Activated T-cell treated with anti-CD3 and anti-CD28 coated beads, Interleukin-2, amount 50 U/mL, for 4 hours (primary cell): ENCODE measurements around the gene RAD51B. TPM values are rescaled to one million over a fixed set of nuclear protein-coding genes. Genes with fewer than 3 reads are reported as not detected.
"Not testable (repeated sequence)": the region's sequence is repeated elsewhere in the genome, so short reads cannot be mapped to it uniquely, and the experiment has no call there.

Experiments used
- ATAC-seq, 2 donors: fragments of 200-7000 bp; cut with Tn5 transposase; one replicate each; pipeline ENCODE4 v1.10.0; 2021
- DNase-seq: peaks from one replicate; pipeline ENCODE4 v3.0.0-alpha.2; 2020
- H3K27me3 Mint-ChIP-seq: one replicate; pipeline ENCODE4 v1.8.0; 2021; ENCODE audit warnings: low read depth, mixed read lengths
- H3K36me3 Mint-ChIP-seq: one replicate; pipeline ENCODE4 v1.8.0; 2022; ENCODE audit warnings: mixed read lengths; ENCODE audit not compliant: insufficient read depth
- H3K4me1 Mint-ChIP-seq: one replicate; pipeline ENCODE4 v1.8.0; 2021; ENCODE audit warnings: low read depth, mixed read lengths
- H3K4me3 Mint-ChIP-seq: one replicate; pipeline ENCODE4 v1.8.0; 2021; ENCODE audit warnings: mild to moderate bottlenecking, moderate library complexity, mixed read lengths
- H3K9me3 Mint-ChIP-seq: one replicate; pipeline ENCODE4 v1.8.0; 2021; ENCODE audit warnings: mixed read lengths
- total RNA-seq, 3 donors: library from RNA; stranded (reverse); gene quantifications; one replicate each; pipeline ENCODE4 v1.2.1, GENCODE V29; 2021

The RAD51B gene
- total RNA-seq, 3 donors from 2014 or later, result 10.6 to 16.1 (median 14.2) TPM

GRCh38 chr14:68284834-68285233 is 465.3 kb downstream of the RAD51B start:
- H3K4me3 Mint-ChIP-seq, result peak overlapping the region; percentile 53
- DNase-seq (no peak), ATAC-seq (no peak)
- H3K4me1 Mint-ChIP-seq, result peaks cover 84% of the 10 kb centered on the region
- no peaks in the 10 kb centered on the region for H3K9me3 Mint-ChIP-seq
- H3K36me3 Mint-ChIP-seq, result no peaks in the 10 kb centered on the region
- H3K27me3 Mint-ChIP-seq, result no peaks in the 10 kb centered on the region

- no peaks in the 10 kb centered on the region for H3K36me3 Mint-ChIP-seq
- H3K27me3 Mint-ChIP-seq, result no peaks in the 10 kb centered on the region
- peak overlapping the region; percentile 53 for H3K4me3 Mint-ChIP-seq
- ATAC-seq (peak; percentile 68 to 71), DNase-seq (peak; percentile 57)
- peaks cover 79% of the 10 kb centered on the region for H3K4me1 Mint-ChIP-seq
- H3K9me3 Mint-ChIP-seq, result no peaks in the 10 kb centered on the region
Measured at GRCh38 chr14:68285421-68286179, 466.0 kb downstream of the RAD51B start.

- Mint-ChIP-seq H3K9me3 (no peaks in the 10 kb centered on the region), H3K36me3 (no peaks in the 10 kb centered on the region), H3K27me3 (no peaks in the 10 kb centered on the region), H3K4me1 (peaks cover 73% of the 10 kb centered on the region), H3K4me3 (no peak overlapping the region)
- DNase-seq, result no peak
- ATAC-seq, result no peak
Measured at GRCh38 chr14:68286667-68287066, 467.1 kb downstream of the RAD51B start.

- not testable (repeated sequence) for DNase-seq, H3K4me3 Mint-ChIP-seq, ATAC-seq, H3K27me3 Mint-ChIP-seq, H3K9me3 Mint-ChIP-seq, H3K36me3 Mint-ChIP-seq
- H3K4me1 Mint-ChIP-seq, result peaks cover 72% of the 10 kb centered on the region
Measured at GRCh38 chr14:68289452-68289851, 469.9 kb downstream of the RAD51B start.

- H3K27me3 Mint-ChIP-seq, result no peaks in the 10 kb centered on the region
- peaks cover 60% of the 10 kb centered on the region for H3K4me1 Mint-ChIP-seq
- DNase-seq, result no peak
- H3K4me3 Mint-ChIP-seq, result no peak overlapping the region
- no peaks in the 10 kb centered on the region for H3K36me3 Mint-ChIP-seq
- H3K9me3 Mint-ChIP-seq, result no peaks in the 10 kb centered on the region
- ATAC-seq, result no peak
Measured at GRCh38 chr14:68291820-68292219, 472.2 kb downstream of the RAD51B start.

GRCh38 chr14:68292441-68293215 is 473.0 kb downstream of the RAD51B start:
- peaks cover 52% of the 10 kb centered on the region for H3K4me1 Mint-ChIP-seq
- ATAC-seq, result no peak
- no peaks in the 10 kb centered on the region for H3K9me3 Mint-ChIP-seq
- H3K36me3 Mint-ChIP-seq, result no peaks in the 10 kb centered on the region
- no peak overlapping the region for H3K4me3 Mint-ChIP-seq
- no peaks in the 10 kb centered on the region for H3K27me3 Mint-ChIP-seq
- DNase-seq, result no peak

- ATAC-seq (peak in 1 of 2 donors; percentile 46), DNase-seq (no peak)
- H3K27me3 Mint-ChIP-seq, result no peaks in the 10 kb centered on the region
- H3K4me3 Mint-ChIP-seq, result no peak overlapping the region
- peaks cover 51% of the 10 kb centered on the region for H3K4me1 Mint-ChIP-seq
- no peaks in the 10 kb centered on the region for H3K36me3 Mint-ChIP-seq
- H3K9me3 Mint-ChIP-seq, result no peaks in the 10 kb centered on the region
Measured at GRCh38 chr14:68293404-68293803, 473.8 kb downstream of the RAD51B start.

- ATAC-seq, result no peak
- DNase-seq, result no peak
- Mint-ChIP-seq H3K4me1 (peaks cover 48% of the 10 kb centered on the region), H3K9me3 (no peaks in the 10 kb centered on the region), H3K4me3 (no peak overlapping the region), H3K36me3 (peaks cover 2% of the 10 kb centered on the region), H3K27me3 (no peaks in the 10 kb centered on the region)
Measured at GRCh38 chr14:68295316-68295816, 475.8 kb downstream of the RAD51B start.

- no peak for ATAC-seq
- Mint-ChIP-seq H3K27me3 (no peaks in the 10 kb centered on the region), H3K36me3 (peaks cover 8% of the 10 kb centered on the region), H3K4me1 (peaks cover 41% of the 10 kb centered on the region), H3K4me3 (no peak overlapping the region), H3K9me3 (peaks cover 2% of the 10 kb centered on the region)
- no peak for DNase-seq
Measured at GRCh38 chr14:68297039-68297438, 477.5 kb downstream of the RAD51B start.

- no peak overlapping the region for H3K4me3 Mint-ChIP-seq
- DNase-seq (no peak), ATAC-seq (no peak)
- H3K9me3 Mint-ChIP-seq, result peaks cover 5% of the 10 kb centered on the region
- peaks cover 10% of the 10 kb centered on the region for H3K36me3 Mint-ChIP-seq
- peaks cover 31% of the 10 kb centered on the region for H3K4me1 Mint-ChIP-seq
- H3K27me3 Mint-ChIP-seq, result no peaks in the 10 kb centered on the region
Measured at GRCh38 chr14:68297876-68298468, 478.4 kb downstream of the RAD51B start.

GRCh38 chr14:68300608-68301007 is 481.0 kb downstream of the RAD51B start:
- H3K4me1 Mint-ChIP-seq, result peaks cover 10% of the 10 kb centered on the region
- no peak overlapping the region for H3K4me3 Mint-ChIP-seq
- peaks cover 10% of the 10 kb centered on the region for H3K36me3 Mint-ChIP-seq
- H3K9me3 Mint-ChIP-seq, result peaks cover 5% of the 10 kb centered on the region
- DNase-seq, result no peak
- no peak for ATAC-seq
- H3K27me3 Mint-ChIP-seq, result no peaks in the 10 kb centered on the region

- H3K4me1 Mint-ChIP-seq, result peaks cover 9% of the 10 kb centered on the region
- ATAC-seq (no peak), DNase-seq (no peak)
- peaks cover 5% of the 10 kb centered on the region for H3K9me3 Mint-ChIP-seq
- no peak overlapping the region for H3K4me3 Mint-ChIP-seq
- H3K36me3 Mint-ChIP-seq, result peaks cover 10% of the 10 kb centered on the region
- H3K27me3 Mint-ChIP-seq, result no peaks in the 10 kb centered on the region
Measured at GRCh38 chr14:68301219-68301618, 481.6 kb downstream of the RAD51B start.

- H3K4me1 Mint-ChIP-seq, result peaks cover 10% of the 10 kb centered on the region
- not testable (repeated sequence) for H3K9me3 Mint-ChIP-seq, ATAC-seq, H3K4me3 Mint-ChIP-seq, H3K27me3 Mint-ChIP-seq, DNase-seq, H3K36me3 Mint-ChIP-seq
Measured at GRCh38 chr14:68302938-68303337, 483.4 kb downstream of the RAD51B start.

- Mint-ChIP-seq H3K4me1 (peaks cover 16% of the 10 kb centered on the region), H3K4me3 (no peak overlapping the region), H3K27me3 (no peaks in the 10 kb centered on the region), H3K36me3 (peaks cover 8% of the 10 kb centered on the region), H3K9me3 (peaks cover 5% of the 10 kb centered on the region)
- no peak for DNase-seq
- no peak for ATAC-seq
Measured at GRCh38 chr14:68305738-68306137, 486.2 kb downstream of the RAD51B start.
